ENCODE results near the gene CACNB2.

DNA sequence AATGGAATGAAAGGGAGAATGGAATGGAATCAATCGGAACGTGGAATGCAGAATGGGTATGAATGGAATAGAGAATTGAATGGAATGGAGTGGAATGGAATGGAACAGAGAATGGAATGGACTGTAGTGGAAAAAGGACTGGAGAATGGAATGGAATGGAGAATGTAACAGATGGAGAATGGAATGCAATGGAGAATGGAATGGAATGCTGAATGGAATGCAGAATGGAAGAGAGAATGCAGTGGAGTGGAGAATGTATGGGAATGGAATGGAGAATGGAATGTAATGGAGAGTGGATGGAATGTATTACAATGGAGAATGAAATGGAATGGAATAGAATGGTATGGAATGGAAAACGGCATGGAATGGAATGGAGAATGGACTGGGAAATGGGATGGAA is 414.3 kb downstream of the CACNB2 start:
- no peak for TF ChIP-seq POLR2A (IDR thresholded peaks at IDR 0.05)
- TF ChIP-seq, protein P1, sequence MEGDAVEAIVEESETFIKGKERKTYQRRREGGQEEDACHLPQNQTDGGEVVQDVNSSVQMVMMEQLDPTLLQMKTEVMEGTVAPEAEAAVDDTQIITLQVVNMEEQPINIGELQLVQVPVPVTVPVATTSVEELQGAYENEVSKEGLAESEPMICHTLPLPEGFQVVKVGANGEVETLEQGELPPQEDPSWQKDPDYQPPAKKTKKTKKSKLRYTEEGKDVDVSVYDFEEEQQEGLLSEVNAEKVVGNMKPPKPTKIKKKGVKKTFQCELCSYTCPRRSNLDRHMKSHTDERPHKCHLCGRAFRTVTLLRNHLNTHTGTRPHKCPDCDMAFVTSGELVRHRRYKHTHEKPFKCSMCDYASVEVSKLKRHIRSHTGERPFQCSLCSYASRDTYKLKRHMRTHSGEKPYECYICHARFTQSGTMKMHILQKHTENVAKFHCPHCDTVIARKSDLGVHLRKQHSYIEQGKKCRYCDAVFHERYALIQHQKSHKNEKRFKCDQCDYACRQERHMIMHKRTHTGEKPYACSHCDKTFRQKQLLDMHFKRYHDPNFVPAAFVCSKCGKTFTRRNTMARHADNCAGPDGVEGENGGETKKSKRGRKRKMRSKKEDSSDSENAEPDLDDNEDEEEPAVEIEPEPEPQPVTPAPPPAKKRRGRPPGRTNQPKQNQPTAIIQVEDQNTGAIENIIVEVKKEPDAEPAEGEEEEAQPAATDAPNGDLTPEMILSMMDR (IDR thresholded peaks at IDR 0.05), result no peak
